Panc1 (cell line): ENCODE results near the gene WDR5. TPM values are rescaled to one million over a fixed set of nuclear protein-coding genes. Genes with fewer than 3 reads are reported as not detected.

ENCODE experiments used
- ATAC-seq: fragments of 200-7000 bp; cut with Tn5 transposase; 2 replicates; pipeline ENCODE4 v1.9.1; 2020; ENCODE audit warnings: mild to moderate bottlenecking, moderate library complexity
- BruUV-seq: library from RNA; stranded (reverse); fragments of 400-500 nt; replicated peaks from 2 replicates; lab custom pipeline; 2021; lab: Mats Ljungman, UMichigan
- CTCF ChIA-PET: fragments of 300-600 bp; sonication (Branson Sonifier 250); formaldehyde crosslinking; loops from one replicate; lab custom pipeline; 2022; ENCODE audit warnings: antibody characterized with exemption; lab: Charles Lee
- POLR2A ChIA-PET: fragments of 300-600 bp; sonication (Branson Sonifier 250); formaldehyde crosslinking; loops from one replicate; lab custom pipeline; 2022; ENCODE audit warnings: antibody characterized with exemption; lab: Charles Lee
- DNase-seq: peaks from one replicate; pipeline ENCODE4 v3.0.0-alpha.2; 2010; ENCODE audit warnings: low read depth, low spot score
- H3K27ac ChIP-seq: 2 replicates; pipeline ENCODE4 v1.5.1; 2011; ENCODE audit warnings: mild to moderate bottlenecking, low read length, inconsistent platforms
- H3K27me3 ChIP-seq: fragments of 200-500 bp; sonication (Bioruptor generic); 2 replicates; pipeline ENCODE4 v1.6.0; 2014; ENCODE audit warnings: low read length, inconsistent platforms; ENCODE audit not compliant: control insufficient read depth, insufficient read depth
- H3K36me3 ChIP-seq: fragments of 200-500 bp; sonication (Bioruptor generic); 2 replicates; pipeline ENCODE4 v1.5.1; 2014; ENCODE audit warnings: inconsistent platforms, mild to moderate bottlenecking, low read length, moderate library complexity; ENCODE audit not compliant: control insufficient read depth, insufficient read depth
- H3K4me1 ChIP-seq: 2 replicates; pipeline ENCODE4 v1.5.1; 2011; ENCODE audit warnings: inconsistent platforms, mild to moderate bottlenecking, low read length, moderate library complexity; ENCODE audit not compliant: control insufficient read depth, insufficient read depth
- H3K4me3 ChIP-seq, 2 experiments: 2 replicates each; pipeline ENCODE4 v1.5.1; 2011 to 2012; ENCODE audit warnings: low read depth in 2 of 2, low read length in 2 of 2, mild to moderate bottlenecking in 2 of 2, inconsistent platforms in 1 of 2, moderate library complexity in 1 of 2
- H3K9me3 ChIP-seq: fragments of 200-500 bp; sonication (Bioruptor generic); 2 replicates; pipeline ENCODE4 v1.5.1; 2014; ENCODE audit warnings: low read depth, mild to moderate bottlenecking, inconsistent platforms, low read length, moderate library complexity; ENCODE audit not compliant: control insufficient read depth, insufficient read depth
- POLR2AphosphoS5 ChIP-seq: IDR thresholded peaks from 2 replicates; pipeline ENCODE4 v1.6.1; 2012; ENCODE audit warnings: mild to moderate bottlenecking, low read depth, low read length, moderate library complexity
- REST ChIP-seq, 2 experiments: IDR thresholded peaks; 2 replicates each; pipeline ENCODE4 v1.6.1; 2011 to 2012; ENCODE audit warnings: low read depth in 2 of 2, control low read depth in 1 of 2, low read length in 1 of 2, mild to moderate bottlenecking in 1 of 2, moderate library complexity in 1 of 2; ENCODE audit not compliant: insufficient read depth in 1 of 2
- SIN3A ChIP-seq: IDR thresholded peaks from 2 replicates; pipeline ENCODE4 v1.6.1; 2012; ENCODE audit warnings: low read depth, mild to moderate bottlenecking, low read length, moderate library complexity, borderline replicate concordance; ENCODE audit not compliant: insufficient read depth
- TCF7L2 ChIP-seq: IDR thresholded peaks from 2 replicates; pipeline ENCODE4 v1.6.1; 2011; ENCODE audit warnings: mild to moderate bottlenecking, low read depth, low read length, inconsistent platforms
- in situ Hi-C: cut with HindIII; loops from 2 replicates; pipeline ENCODE4 v1.10.0; 2016; ENCODE audit warnings: low sequenced_read_pairs, low pct_unique_long_range_greater_than_20kb
- intact Hi-C: fragments of 100-400 bp; cut with micrococcal nuclease; formaldehyde crosslinking; loops from one replicate; pipeline ENCODE4 v1.10.0; 2022; ENCODE audit not compliant: unreplicated experiment
- total RNA-seq: library from RNA; stranded (reverse); gene quantifications from one replicate; pipeline ENCODE4 v1.2.1, GENCODE V29; 2021; ENCODE audit not compliant: unreplicated experiment
- TF ChIP-seq, protein P1 (sequence below): fragments of 450-650 bp; IDR thresholded peaks from 2 replicates; pipeline ENCODE4 v1.5.1; 2017; ENCODE audit warnings: mild to moderate bottlenecking

WDR5 gene
- total RNA-seq, 1 experiment from 2014 or later, result 36.9 TPM

GRCh38 chr9:134128727-134129679, 6.9 kb upstream of the WDR5 start:
- Histone ChIP-seq H3K4me3 (no peak overlapping the region), H3K4me1 (no peaks in the 10 kb centered on the region; the same call in 1 of the 2 replicates), H3K9me3 (no peaks in the 10 kb centered on the region), H3K27me3 (no peaks in the 10 kb centered on the region), H3K36me3 (no peaks in the 10 kb centered on the region), H3K27ac (no peak overlapping the region)
- ATAC-seq (no peak), DNase-seq (no peak)
- intact Hi-C loops, result no loop called here
- POLR2A ChIA-PET, result no interaction called here
- in situ Hi-C loops, result no loop called here
- TF ChIP-seq, protein P1, sequence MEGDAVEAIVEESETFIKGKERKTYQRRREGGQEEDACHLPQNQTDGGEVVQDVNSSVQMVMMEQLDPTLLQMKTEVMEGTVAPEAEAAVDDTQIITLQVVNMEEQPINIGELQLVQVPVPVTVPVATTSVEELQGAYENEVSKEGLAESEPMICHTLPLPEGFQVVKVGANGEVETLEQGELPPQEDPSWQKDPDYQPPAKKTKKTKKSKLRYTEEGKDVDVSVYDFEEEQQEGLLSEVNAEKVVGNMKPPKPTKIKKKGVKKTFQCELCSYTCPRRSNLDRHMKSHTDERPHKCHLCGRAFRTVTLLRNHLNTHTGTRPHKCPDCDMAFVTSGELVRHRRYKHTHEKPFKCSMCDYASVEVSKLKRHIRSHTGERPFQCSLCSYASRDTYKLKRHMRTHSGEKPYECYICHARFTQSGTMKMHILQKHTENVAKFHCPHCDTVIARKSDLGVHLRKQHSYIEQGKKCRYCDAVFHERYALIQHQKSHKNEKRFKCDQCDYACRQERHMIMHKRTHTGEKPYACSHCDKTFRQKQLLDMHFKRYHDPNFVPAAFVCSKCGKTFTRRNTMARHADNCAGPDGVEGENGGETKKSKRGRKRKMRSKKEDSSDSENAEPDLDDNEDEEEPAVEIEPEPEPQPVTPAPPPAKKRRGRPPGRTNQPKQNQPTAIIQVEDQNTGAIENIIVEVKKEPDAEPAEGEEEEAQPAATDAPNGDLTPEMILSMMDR, result no peak
- TF ChIP-seq SIN3A, result no peak
- TF ChIP-seq REST (IDR thresholded peaks at IDR 0.05; ENCODE audit: insufficient read depth in 1 of 2, low read depth in 2 of 2, low read length in 1 of 2), result no peak
- no peak for TF ChIP-seq POLR2AphosphoS5
- no peak for TF ChIP-seq TCF7L2
- CTCF ChIA-PET, result no interaction called here
- no TSS peak for BruUV-seq

GRCh38 chr9:134130503-134131375, 5.1 kb upstream of the WDR5 start:
- BruUV-seq, result no TSS peak
- ChIA-PET CTCF (no interaction called here), POLR2A (no interaction called here)
- DNase-seq (no peak), ATAC-seq (no peak)
- H3K27ac ChIP-seq, result no peak overlapping the region
- intact Hi-C loops (no loop called here), in situ Hi-C loops (no loop called here)
- no peak overlapping the region for H3K4me3 ChIP-seq
- no peaks in the 10 kb centered on the region; the same call in 1 of the 2 replicates for H3K36me3 ChIP-seq
- H3K9me3 ChIP-seq, result no peaks in the 10 kb centered on the region
- peaks cover 3% of the 10 kb centered on the region; the same call in 1 of the 2 replicates for H3K4me1 ChIP-seq
- no peaks in the 10 kb centered on the region for H3K27me3 ChIP-seq
- TF ChIP-seq POLR2AphosphoS5 (no peak), SIN3A (no peak), REST (IDR thresholded peaks at IDR 0.05; ENCODE audit: insufficient read depth in 1 of 2, low read depth in 2 of 2, low read length in 1 of 2) (no peak), TCF7L2 (no peak)
- TF ChIP-seq, protein P1, result no peak
